Nephron progenitor cell (in vitro differentiated cells): Measurements from ENCODE around the gene FBXO45.
A peak's percentile ranks its signal among the peaks of the same experiment; 100 is the strongest.

Experiments used
- DNase-seq: peaks from one replicate; pipeline ENCODE4 v3.0.0; 2021
- H3K27ac Mint-ChIP-seq: 2 replicates; pipeline ENCODE4 v1.8.0; 2021; ENCODE audit warnings: mild to moderate bottlenecking, moderate library complexity, mixed read lengths
- H3K27me3 Mint-ChIP-seq: 2 replicates; pipeline ENCODE4 v1.8.0; 2021; ENCODE audit warnings: mild to moderate bottlenecking, low read depth, mixed read lengths; ENCODE audit not compliant: poor library complexity
- H3K36me3 Mint-ChIP-seq: 2 replicates; pipeline ENCODE4 v1.8.0; 2021; ENCODE audit warnings: low read depth, mixed read lengths
- H3K4me1 Mint-ChIP-seq: 2 replicates; pipeline ENCODE4 v1.8.0; 2021; ENCODE audit warnings: mixed read lengths
- H3K4me3 Mint-ChIP-seq: 2 replicates; pipeline ENCODE4 v1.8.0; 2021; ENCODE audit warnings: mild to moderate bottlenecking, moderate library complexity, mixed read lengths
- H3K9me3 Mint-ChIP-seq: 2 replicates; pipeline ENCODE4 v1.8.0; 2021; ENCODE audit warnings: mild to moderate bottlenecking, moderate library complexity, mixed read lengths
- TF ChIP-seq, protein P1 (sequence below): fragments of 200-600 bp; sonication (generic); IDR thresholded peaks from 2 replicates; pipeline ENCODE4 v1.5.0; 2021; ENCODE audit warnings: antibody characterized with exemption

FBXO45 gene

GRCh38 chr3:196553551-196553950, 14.9 kb upstream of the FBXO45 start:
- peaks cover 10% of the 10 kb centered on the region for H3K36me3 Mint-ChIP-seq
- H3K27ac Mint-ChIP-seq = peak overlapping the region; percentile 74
- H3K9me3 Mint-ChIP-seq = peaks cover 30% of the 10 kb centered on the region
- H3K4me3 Mint-ChIP-seq = no peak overlapping the region
- TF ChIP-seq, protein P1, sequence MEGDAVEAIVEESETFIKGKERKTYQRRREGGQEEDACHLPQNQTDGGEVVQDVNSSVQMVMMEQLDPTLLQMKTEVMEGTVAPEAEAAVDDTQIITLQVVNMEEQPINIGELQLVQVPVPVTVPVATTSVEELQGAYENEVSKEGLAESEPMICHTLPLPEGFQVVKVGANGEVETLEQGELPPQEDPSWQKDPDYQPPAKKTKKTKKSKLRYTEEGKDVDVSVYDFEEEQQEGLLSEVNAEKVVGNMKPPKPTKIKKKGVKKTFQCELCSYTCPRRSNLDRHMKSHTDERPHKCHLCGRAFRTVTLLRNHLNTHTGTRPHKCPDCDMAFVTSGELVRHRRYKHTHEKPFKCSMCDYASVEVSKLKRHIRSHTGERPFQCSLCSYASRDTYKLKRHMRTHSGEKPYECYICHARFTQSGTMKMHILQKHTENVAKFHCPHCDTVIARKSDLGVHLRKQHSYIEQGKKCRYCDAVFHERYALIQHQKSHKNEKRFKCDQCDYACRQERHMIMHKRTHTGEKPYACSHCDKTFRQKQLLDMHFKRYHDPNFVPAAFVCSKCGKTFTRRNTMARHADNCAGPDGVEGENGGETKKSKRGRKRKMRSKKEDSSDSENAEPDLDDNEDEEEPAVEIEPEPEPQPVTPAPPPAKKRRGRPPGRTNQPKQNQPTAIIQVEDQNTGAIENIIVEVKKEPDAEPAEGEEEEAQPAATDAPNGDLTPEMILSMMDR = no peak
- H3K27me3 Mint-ChIP-seq = no peaks in the 10 kb centered on the region
- H3K4me1 Mint-ChIP-seq = no peaks in the 10 kb centered on the region
- no peak for DNase-seq

DNA sequence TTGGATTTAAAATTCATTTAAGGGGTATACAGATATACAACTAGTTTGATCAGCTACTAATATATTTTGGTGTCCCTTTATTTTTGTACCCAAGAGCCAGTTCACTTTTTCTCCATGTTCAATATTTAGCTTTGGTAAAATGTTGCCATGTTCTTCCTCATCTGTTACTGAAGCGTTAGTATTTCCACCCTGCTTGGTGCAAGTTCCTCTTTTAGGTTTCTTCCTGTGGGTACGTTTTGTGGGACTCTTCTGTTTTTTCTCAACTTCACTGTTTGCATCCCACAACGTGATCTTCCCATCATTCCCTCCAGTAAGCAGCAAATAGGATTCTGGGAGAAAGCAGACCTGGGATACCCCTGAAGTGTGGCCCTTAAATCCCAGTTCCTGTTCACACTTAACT, 14.3 kb upstream of the FBXO45 start:
- Mint-ChIP-seq H3K27me3 (no peaks in the 10 kb centered on the region), H3K9me3 (peaks cover 25% of the 10 kb centered on the region), H3K4me1 (no peaks in the 10 kb centered on the region), H3K36me3 (peaks cover 10% of the 10 kb centered on the region), H3K4me3 (no peak overlapping the region), H3K27ac (no peak overlapping the region)
- no peak for DNase-seq
- TF ChIP-seq, protein P1 = no peak

GRCh38 chr3:196555295-196555694, 13.2 kb upstream of the FBXO45 start:
- H3K27me3 Mint-ChIP-seq = no peaks in the 10 kb centered on the region
- H3K36me3 Mint-ChIP-seq = peaks cover 3% of the 10 kb centered on the region
- H3K4me1 Mint-ChIP-seq = no peaks in the 10 kb centered on the region
- TF ChIP-seq, protein P1 = no peak
- H3K27ac Mint-ChIP-seq = no peak overlapping the region
- H3K4me3 Mint-ChIP-seq = no peak overlapping the region
- no peak for DNase-seq
- H3K9me3 Mint-ChIP-seq = peaks cover 14% of the 10 kb centered on the region

DNA sequence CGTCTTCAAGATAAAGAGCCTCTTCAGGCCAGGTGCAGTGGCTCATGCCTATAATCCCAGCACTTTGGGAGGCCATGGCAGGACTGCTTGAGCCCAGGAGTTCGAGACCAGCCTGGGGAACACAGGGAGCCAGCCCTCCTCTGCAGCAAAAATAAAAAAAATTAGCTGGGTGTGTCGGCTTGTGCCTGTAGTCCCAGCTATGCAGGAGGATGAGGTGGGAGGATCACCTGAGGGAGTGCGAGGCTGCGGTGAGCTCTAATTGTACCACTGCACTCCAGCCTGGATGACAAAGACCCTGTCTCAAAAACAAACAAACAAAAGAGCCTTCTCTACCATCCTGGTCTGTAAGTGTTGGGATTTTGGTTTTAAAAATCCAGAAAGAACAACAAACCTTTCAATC, 11.2 kb upstream of the FBXO45 start:
- no peaks in the 10 kb centered on the region for H3K9me3 Mint-ChIP-seq
- DNase-seq = no peak

GRCh38 chr3:196558476-196558875, 10.0 kb upstream of the FBXO45 start:
- Mint-ChIP-seq H3K36me3 (peaks cover 10% of the 10 kb centered on the region), H3K9me3 (no peaks in the 10 kb centered on the region), H3K4me1 (no peaks in the 10 kb centered on the region), H3K27me3 (no peaks in the 10 kb centered on the region), H3K4me3 (no peak overlapping the region), H3K27ac (no peak overlapping the region)
- TF ChIP-seq, protein P1 = no peak
- DNase-seq = no peak

More for the DNA sequence above, 11.2 kb upstream of the FBXO45 start:
- no peak overlapping the region for H3K27ac Mint-ChIP-seq
- no peaks in the 10 kb centered on the region for H3K4me1 Mint-ChIP-seq
- peaks cover 10% of the 10 kb centered on the region for H3K36me3 Mint-ChIP-seq
- TF ChIP-seq, protein P1 = no peak
- H3K27me3 Mint-ChIP-seq = no peaks in the 10 kb centered on the region
- no peak overlapping the region for H3K4me3 Mint-ChIP-seq

DNA sequence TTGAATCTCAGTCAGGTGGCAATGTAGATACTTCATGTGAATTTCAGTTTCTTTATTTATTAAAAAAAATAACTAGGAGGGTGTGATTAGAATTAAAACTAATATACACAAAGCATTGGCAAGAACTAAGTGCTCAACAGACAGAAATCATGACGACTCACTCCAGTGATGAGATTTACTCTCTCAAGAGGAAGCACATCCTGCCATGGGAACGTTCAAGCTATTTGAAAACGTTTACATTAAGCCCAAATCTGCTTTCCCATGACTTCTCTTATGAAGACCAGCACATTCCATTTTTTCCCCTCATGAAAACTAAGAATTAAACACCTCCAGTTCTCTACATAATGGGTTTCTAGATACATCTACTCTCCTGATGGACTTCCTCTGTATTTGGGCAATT, 8.6 kb upstream of the FBXO45 start:
- no peak for DNase-seq
- Mint-ChIP-seq H3K27me3 (no peaks in the 10 kb centered on the region), H3K9me3 (no peaks in the 10 kb centered on the region), H3K27ac (no peak overlapping the region), H3K36me3 (peaks cover 10% of the 10 kb centered on the region), H3K4me1 (no peaks in the 10 kb centered on the region), H3K4me3 (no peak overlapping the region)
- TF ChIP-seq, protein P1 = no peak
